Transverse colon (tissue), 3 donors: ENCODE results near the gene STXBP3.

ENCODE experiments used
- POLR2A ChIP-seq: fragments of 450-650 bp; IDR thresholded peaks from one replicate; pipeline ENCODE4 v1.6.1; 2016; ENCODE audit warnings: antibody characterized with exemption, mild to moderate bottlenecking, moderate library complexity
- TF ChIP-seq, protein P1 (sequence below), 5 experiments: fragments of 200-600 bp in 3 of 5; fragments of 450-650 bp in 2 of 5; sonication (generic) in 3 of 5; IDR thresholded peaks; 1 replicate in 2 of 5; 2 replicates in 3 of 5; pipeline ENCODE4 v1.5.1; 2016 to 2017; ENCODE audit warnings: antibody characterized with exemption in 5 of 5, inconsistent platforms in 3 of 5, mild to moderate bottlenecking in 2 of 5, moderate library complexity in 1 of 5

GRCh38 chr1:108799001-108799400 lies 52.5 kb downstream of the STXBP3 start:
- TF ChIP-seq POLR2A: no peak
- TF ChIP-seq, protein P1, sequence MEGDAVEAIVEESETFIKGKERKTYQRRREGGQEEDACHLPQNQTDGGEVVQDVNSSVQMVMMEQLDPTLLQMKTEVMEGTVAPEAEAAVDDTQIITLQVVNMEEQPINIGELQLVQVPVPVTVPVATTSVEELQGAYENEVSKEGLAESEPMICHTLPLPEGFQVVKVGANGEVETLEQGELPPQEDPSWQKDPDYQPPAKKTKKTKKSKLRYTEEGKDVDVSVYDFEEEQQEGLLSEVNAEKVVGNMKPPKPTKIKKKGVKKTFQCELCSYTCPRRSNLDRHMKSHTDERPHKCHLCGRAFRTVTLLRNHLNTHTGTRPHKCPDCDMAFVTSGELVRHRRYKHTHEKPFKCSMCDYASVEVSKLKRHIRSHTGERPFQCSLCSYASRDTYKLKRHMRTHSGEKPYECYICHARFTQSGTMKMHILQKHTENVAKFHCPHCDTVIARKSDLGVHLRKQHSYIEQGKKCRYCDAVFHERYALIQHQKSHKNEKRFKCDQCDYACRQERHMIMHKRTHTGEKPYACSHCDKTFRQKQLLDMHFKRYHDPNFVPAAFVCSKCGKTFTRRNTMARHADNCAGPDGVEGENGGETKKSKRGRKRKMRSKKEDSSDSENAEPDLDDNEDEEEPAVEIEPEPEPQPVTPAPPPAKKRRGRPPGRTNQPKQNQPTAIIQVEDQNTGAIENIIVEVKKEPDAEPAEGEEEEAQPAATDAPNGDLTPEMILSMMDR (IDR thresholded peaks at IDR 0.05): no peak
